Stimulated activated CD8-positive, alpha-beta memory T cell treated with anti-CD3 and anti-CD28 coated beads, Interleukin-4, amount 100 ng/mL, for 48 hours (primary cell): ENCODE measurements around the gene NHLH2.

Source experiments
- DNase-seq: peaks from one replicate; pipeline ENCODE4 v3.0.0-alpha.2; 2020

Gene NHLH2

GRCh38 chr1:115796897-115797296 is 44.0 kb downstream of the NHLH2 start:
- DNase-seq, result no peak

GRCh38 chr1:115796036-115796435 is 44.9 kb downstream of the NHLH2 start:
- no peak for DNase-seq

- no peak for DNase-seq
Measured at GRCh38 chr1:115794976-115795639, 45.8 kb downstream of the NHLH2 start.

- no peak for DNase-seq
Measured at GRCh38 chr1:115793162-115793561, 47.8 kb downstream of the NHLH2 start.

- no peak for DNase-seq
Measured at GRCh38 chr1:115791816-115792215, 49.1 kb downstream of the NHLH2 start.

- no peak for DNase-seq
Measured at GRCh38 chr1:115790846-115791245, 50.1 kb downstream of the NHLH2 start.

- no peak for DNase-seq
Measured at GRCh38 chr1:115790356-115790755, 50.6 kb downstream of the NHLH2 start.
